Ureter (tissue), 1 donor: Measurements from ENCODE around the gene SMU1. TPM values are rescaled to one million over a fixed set of nuclear protein-coding genes. Genes with fewer than 3 reads are reported as not detected.
A peak's percentile ranks its signal among the peaks of the same experiment; 100 is the strongest.

Experiments
- DNase-seq: peaks from one replicate; pipeline ENCODE4 v3.0.0-alpha.2; 2020; ENCODE audit warnings: low spot score
- total RNA-seq: library from RNA; stranded (reverse); gene quantifications from one replicate; pipeline ENCODE4 v1.2.4, GENCODE V29; 2023
- donor health status: DM: yes; HTN: yes; CAD: no.

SMU1 gene
- total RNA-seq, 1 donor from 2014 or later = 22.8 TPM

DNA sequence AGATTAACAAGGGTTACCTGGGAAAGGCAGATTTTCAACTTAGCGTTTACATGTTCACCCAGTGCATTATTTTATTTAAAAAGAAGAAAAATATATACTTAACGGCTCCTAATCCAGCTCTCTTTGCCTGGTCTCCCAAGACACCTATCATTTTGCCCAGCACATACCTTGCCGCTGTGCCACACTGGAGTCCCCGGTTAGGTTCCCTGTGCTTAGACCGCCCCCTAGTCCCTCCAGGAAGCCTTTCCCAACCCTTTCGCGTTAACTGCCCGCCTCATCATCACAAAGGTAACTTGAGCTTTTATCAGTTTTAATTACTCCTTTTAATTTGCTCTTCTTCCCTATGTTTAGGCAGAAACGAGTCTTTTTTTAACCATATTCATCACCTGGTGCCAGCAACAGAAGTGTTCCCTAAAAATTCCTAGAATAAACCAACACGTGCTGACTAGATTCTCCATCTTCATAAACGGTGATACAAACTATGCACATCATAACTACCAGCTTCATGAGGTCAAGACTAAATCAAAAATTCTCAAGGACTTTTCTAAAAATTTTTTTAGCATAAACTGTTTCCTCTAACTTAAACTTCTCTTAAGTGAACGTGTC is 31.7 kb downstream of the SMU1 start:
- DNase-seq = no peak

DNA sequence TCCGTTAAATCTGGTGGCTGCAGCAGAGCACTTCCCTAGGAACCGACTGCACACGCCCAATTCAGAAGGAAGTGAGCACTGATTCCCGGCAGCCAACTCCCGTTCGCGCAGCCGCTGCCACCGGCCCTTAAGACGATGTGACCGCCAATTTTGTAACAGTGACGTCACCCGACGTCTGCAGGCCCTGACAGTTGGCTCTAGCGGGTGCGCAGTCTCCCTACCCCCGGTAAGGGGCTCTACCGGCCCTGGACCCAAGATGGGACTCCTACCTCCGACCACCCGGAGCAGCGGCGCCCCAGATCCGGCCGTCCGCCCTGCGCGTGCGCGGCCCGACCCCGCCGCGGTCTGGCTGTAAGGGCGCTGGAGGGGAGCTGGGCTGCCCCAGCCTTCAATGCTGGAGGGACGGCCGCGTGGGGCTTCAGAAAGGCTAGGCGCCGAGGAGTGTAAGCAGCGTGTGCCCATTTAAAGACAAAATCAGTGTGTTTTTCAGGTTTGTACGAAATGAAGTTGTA is 32.3 kb downstream of the SMU1 start:
- peak; percentile 82 for DNase-seq

DNA sequence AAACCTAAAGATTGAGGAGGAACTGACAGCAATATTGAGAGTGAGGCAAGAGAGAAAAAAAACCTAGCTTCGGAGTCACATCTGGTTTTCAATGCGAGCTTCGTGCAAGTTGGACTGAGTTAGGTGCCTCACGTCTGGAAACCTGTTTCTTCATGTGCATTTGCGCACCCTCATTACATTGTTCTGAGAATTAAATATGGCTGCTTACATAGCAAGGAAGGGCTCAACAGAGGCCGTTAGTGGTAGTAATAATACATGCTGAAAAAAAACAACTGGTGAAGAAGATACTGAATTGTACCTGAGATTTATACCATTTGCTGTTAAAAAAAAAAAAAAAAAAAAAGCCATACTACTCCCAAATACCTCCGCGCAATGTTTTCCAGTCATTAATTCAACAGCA is 32.8 kb downstream of the SMU1 start:
- DNase-seq = no peak

- DNase-seq = no peak
These were observed 34.0 kb downstream of the SMU1 start for GRCh38 chr9:33042473-33042872.

DNA sequence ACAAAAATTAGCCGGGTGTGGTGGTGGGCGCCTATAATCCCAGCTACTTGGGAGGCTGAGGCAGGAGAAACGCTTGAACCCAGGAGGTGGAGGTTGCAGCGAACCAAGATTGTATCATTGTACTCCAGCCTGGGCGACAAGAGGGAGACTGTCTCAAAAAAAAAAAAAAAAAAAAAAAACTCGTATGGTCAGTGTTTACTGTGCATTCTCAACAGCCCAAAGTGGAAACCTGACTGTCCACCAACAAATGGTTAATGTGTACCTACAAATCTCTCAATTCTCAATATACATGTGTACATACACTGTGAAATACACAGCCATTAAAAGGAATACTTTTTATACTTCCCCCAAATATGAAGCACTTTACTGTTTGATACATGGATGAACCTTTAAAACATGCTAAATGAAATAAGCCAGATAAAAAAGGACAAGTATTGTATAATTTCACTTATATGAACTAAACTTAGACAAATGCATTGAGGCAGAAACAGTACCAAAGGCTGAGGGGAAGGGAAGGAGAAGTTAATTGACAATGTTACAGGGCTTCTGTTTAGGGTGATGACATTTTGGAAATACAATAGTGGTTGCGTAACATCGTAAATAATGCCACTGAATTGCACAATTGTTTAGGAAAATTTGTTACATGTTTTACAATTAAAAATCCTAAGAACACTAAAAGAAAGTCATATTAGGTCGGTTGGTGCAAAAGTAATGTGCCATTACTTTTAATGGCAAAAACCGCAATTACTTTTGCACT is 34.9 kb downstream of the SMU1 start:
- no peak for DNase-seq

DNA sequence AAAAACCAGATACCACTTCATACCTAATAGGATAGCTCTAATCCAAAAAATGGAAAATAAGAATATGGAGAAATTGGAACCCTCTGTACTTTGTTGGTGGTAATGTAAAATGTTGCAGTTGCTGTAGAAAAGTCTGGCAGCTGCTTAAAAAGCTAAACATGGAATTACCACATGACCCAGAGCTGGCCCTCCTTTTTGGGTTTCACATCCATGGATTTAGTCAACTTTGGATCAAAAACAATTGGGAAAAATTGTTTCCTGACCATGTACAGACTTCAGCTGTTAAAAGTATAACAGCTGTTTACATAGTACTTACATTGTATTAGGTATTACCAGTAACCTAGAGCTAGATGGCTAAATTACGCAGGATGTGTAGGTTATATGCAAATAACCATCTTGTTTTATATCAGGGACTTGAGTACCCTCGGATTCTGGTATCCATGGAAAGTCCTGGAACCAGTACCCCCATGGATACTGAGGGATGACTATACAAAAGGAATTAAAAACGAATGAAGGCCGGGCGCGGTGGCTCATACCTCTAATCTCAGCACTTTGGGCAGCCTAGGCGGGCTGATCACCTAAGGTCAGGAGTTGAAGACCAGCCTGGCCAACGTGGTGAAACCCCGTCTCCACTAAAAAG is 35.6 kb downstream of the SMU1 start:
- no peak for DNase-seq

DNA sequence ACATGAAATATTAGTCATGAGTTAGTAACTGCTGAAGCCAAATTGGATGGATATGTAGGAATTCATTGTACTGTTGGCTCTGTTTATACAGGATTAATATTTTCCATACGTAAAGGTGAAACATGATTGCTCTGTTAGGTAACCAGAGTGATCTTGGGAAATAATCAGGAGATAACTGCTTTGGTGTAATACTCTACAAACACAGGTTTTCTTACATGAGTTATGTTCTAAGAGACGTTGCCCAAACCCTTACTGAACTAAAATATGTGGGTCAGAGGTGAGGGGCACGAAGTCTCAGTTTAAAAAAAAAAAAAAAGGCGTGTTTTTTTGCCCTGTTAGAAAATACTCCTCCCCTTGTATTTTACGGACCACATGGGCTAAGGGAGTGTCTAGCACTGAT is 43.6 kb downstream of the SMU1 start:
- no peak for DNase-seq

DNA sequence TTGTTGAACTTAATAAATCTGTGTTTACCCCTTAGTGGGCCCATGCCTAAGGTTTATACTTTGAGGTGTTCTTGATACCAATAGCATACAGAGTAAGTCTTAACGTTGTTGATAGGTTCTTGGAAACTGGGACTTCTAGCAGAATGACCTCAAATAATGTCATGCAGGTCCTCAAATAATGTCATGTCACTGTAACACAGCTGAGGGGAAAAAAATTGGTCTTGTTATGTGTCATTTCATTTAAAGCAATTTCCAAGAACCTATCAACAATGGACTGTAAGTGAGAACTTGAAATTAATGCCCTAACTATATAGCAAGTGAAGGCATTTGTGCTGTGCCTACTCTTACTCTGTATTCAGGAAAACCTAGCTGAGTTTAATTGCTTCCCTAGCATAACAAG is 44.2 kb downstream of the SMU1 start:
- DNase-seq = no peak

DNA sequence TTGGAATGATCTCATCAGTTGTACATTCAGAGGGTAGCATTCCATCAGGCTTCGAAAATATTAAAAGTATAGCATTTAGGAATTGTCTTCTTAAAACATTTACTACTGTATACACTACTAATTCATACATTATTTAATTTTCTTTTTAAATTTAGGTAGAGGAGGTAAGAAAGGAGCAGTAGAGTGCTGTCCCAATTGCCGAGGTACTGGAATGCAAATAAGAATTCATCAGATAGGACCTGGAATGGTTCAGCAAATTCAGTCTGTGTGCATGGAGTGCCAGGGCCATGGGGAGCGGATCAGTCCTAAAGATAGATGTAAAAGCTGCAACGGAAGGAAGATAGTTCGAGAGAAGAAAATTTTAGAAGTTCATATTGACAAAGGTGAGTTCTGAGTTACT is 46.2 kb downstream of the SMU1 start:
- DNase-seq = no peak

DNA sequence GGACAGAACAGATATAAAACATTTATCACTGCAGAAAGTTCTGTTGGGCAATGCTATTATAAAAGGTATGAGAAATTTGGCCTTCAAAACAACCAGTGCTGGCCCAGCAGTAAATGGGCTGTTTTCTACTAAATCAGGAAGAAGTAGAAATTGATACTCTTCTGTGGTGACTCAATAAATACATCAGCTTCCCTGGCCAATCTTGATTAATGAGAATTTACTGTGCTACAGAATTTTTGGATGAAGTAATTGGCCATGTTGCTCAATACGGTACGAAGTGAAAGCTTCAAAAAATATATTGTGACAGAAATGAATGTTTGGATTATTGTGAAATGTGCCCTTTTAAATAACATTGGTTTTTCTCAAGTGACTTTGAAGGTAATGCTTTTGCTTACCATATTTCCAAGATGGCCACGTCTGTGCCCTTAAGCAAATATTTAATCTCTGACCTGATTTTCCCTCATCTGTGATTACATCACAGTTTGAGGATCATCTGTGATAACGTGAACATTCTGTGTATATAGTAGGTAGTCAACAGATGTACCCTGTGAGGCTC is 47.2 kb downstream of the SMU1 start:
- no peak for DNase-seq

DNA sequence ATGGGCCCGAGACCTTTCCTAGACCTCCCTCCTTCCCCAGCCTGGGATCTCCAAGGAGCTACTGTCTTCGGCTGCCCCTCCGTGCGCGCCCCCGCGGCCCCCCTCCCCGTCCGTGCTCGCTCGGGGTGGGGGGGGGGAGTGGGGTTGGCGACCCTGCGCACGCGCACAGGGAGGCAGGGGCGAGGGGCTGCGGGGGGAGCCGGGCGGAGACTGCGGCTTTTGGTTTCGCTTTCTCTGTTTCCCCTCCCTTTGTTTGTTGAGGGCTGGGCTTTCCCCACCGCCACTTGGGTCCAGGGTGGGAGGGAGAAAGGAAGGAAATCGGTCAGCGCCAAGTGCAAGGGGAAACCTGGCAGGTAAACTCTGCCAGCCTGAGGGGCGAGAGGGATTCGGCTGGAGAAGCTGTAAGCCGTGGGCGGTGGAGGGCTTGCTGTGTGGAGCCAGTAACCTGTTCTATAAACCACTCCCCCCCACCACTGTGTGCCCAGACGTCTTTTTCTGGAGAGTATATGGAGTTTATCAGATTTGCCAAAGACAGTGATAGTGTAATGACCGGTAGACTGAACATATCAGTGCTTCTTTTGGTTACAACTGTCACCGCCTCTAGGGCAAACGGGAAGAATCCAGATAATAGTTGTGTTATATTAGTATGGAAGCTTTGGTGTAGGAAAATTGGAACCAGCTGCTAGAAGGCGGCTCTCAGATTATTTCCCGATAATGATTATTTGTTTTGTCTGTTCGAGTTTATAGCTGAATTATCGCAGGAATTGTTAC is 50.7 kb downstream of the SMU1 start:
- DNase-seq = peak; percentile 67

DNA sequence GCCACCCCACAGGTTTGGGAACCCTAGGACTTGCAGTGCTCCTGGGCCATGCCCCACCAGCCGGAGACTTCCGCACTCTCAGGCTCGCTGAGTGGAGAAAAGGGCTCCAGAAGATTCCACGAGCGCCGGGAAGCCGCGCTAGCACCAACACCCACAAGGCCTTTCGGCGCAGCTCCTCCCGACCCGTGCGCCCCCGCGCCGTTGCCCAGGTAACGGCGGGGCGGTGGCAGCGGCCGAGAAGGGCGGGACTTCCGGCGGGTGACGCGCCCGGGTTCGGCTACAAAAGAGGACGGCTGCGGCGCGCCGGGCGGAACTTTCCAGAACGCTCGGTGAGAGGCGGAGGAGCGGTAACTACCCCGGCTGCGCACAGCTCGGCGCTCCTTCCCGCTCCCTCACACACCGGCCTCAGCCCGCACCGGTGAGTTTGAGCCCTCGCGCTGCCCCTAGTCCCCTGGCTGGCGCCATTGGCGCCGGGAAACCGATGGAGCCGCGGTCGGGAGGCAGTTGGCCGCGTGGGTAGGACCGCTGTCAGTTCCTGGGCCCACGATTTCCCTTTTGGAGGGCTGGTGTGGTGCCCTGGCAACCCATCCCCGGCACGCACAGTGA is 51.4 kb downstream of the SMU1 start, which contains the start of gene DNAJA1:
Gene DNAJA1, plus strand, starts transcription at position 308 of the 606 bp plus-strand sequence. CDS start 1,212 bp downstream, outside the sequence.
- peak; percentile 95 for DNase-seq

DNA sequence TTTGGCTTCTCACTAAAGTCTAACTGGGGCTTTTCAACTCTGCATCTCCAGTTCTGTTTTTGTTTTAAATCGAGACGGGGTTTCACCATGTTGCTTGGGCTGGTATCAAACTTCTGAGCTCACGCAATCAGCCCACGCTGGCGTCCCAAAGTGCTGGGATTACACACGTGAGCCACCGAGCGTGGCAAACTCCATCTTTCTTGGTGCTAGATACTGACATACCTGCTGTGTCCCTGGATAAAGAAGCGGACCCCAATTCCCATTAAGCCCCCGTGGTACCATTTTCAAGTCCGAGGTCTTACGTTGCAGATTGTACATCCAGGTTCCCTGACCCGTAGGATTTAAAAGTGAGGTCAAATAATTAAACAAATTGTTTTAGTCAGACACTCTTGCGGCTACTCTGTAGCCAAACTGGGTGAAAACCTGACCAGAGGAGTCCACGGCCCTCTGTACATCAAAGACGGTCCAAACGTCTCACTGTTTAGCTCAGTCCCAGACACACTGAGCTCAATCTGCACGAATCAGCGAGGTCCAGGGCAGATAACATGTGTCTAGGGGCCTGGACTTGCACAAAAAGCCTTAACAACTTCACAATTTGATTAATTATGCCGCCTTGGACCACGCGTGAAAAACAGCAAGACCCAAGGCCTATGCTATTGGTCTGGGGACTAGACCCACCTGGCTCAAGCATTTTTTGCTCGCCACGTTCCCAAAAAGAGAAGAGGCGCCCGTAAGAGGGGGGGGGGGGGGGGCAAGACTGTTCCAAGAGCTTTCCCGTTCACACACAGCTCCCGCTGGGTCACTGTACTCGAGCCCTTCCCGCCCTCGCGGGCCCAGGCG is 52.1 kb downstream of the SMU1 start:
- no peak for DNase-seq

DNA sequence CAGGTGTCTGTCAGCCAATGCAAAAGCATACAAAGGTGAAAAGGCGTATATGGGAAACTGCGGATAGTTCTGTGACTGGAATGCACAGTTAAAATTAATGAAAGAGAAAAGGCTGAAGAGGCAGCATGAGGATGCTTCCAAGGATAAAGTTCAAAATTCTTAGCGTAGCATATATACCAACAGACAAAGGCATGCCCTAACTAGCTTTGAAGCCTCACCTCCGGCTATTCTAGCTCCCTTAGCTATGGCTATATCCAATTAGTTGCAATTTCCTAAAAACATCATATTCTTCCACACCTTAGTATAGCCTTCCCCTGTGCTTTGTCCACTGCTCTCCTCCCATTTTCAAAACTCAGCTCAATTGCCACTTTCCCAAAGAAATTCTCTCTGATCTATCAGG is 52.8 kb downstream of the SMU1 start:
- no peak for DNase-seq

- no peak for DNase-seq
These were observed 53.7 kb downstream of the SMU1 start for GRCh38 chr9:33022755-33023154.

- DNase-seq = no peak
These were observed 54.2 kb downstream of the SMU1 start for GRCh38 chr9:33022303-33022702.

- DNase-seq = no peak
These were observed 56.7 kb downstream of the SMU1 start for GRCh38 chr9:33019797-33020196.

GRCh38 chr9:33017283-33018041 is 59.0 kb downstream of the SMU1 start:
- no peak for DNase-seq

- DNase-seq = no peak
These were observed 61.8 kb downstream of the SMU1 start for GRCh38 chr9:33014665-33015014.
